Measurements from ENCODE around the gene ATG5.

ATG5 gene

DNA sequence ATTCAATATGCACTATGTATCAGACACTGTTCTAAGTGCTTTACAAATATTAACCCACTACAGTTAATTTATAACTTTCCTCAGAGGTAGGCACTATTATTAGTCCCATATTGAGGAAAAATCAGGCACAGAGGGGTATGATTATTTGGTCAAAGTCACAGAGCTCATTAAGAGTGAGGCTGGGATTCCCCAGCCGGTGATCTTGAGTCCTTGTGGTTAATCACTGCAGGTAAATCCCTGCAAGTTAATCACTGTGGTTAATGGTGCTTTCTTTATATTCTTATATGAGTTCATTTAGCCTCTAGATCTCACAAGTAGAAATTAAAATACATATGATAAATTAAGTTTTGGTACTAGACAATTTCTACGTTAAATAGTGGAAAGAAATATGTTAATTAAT lies 44.2 kb upstream of the ATG5 start:
- no peak overlapping the region for H3K14ac ChIP-seq (ENCODE audit: low read length)
- no peak overlapping the region for H3K4ac ChIP-seq (ENCODE audit: low read depth, low read length)
- H3K79me2 ChIP-seq (ENCODE audit: control insufficient read depth, insufficient read depth, low read length, poor library complexity), result no peaks in the 10 kb centered on the region
- H3K4me3 ChIP-seq (ENCODE audit: low read depth, low read length), result no peak overlapping the region
- H3K9ac ChIP-seq (ENCODE audit: low read length), result no peak overlapping the region
- H2BK5ac ChIP-seq (ENCODE audit: low read depth, low read length, poor library complexity), result no peak overlapping the region
- no peaks in the 10 kb centered on the region for H3K79me1 ChIP-seq (ENCODE audit: low read length)
- H3K27me3 ChIP-seq (ENCODE audit: insufficient read depth, low read length), result no peaks in the 10 kb centered on the region
- H3K23ac ChIP-seq (ENCODE audit: low read length), result no peak overlapping the region
- no peak overlapping the region for H4K8ac ChIP-seq (ENCODE audit: low read depth, low read length)
- H3K9me3 ChIP-seq (ENCODE audit: insufficient read depth, low read depth, low read length), result no peaks in the 10 kb centered on the region
- H3K27ac ChIP-seq (ENCODE audit: low read depth, low read length), result no peak overlapping the region
- no peak overlapping the region for H2BK120ac ChIP-seq (ENCODE audit: insufficient read depth, low read length, poor library complexity)
- H3K4me2 ChIP-seq (ENCODE audit: low read length), result no peak overlapping the region
- no peak for DNase-seq
- no peak overlapping the region for H2AK5ac ChIP-seq (ENCODE audit: low read length)
- H2AFZ ChIP-seq (ENCODE audit: insufficient read depth, low read length, poor library complexity), result no peak overlapping the region
- no peaks in the 10 kb centered on the region for H3K4me1 ChIP-seq (ENCODE audit: control insufficient read depth in 1 of 2, insufficient read depth in 2 of 2, low read length in 2 of 2)
- no peak overlapping the region for H2BK12ac ChIP-seq (ENCODE audit: low read length)
- H4K12ac ChIP-seq (ENCODE audit: low read depth, low read length), result no peak overlapping the region
- no peak overlapping the region for H4K91ac ChIP-seq (ENCODE audit: low read depth, low read length)
- WGBS (ENCODE audit: extremely low coverage, insufficient coverage, insufficient read length), result no CpG with 5 or more reads among the region's 2 CpGs
- H3K18ac ChIP-seq (ENCODE audit: low read length), result no peak overlapping the region
- no peaks in the 10 kb centered on the region for H3K36me3 ChIP-seq (ENCODE audit: control insufficient read depth in 1 of 2, insufficient read depth in 2 of 2, low read length in 2 of 2)

DNA sequence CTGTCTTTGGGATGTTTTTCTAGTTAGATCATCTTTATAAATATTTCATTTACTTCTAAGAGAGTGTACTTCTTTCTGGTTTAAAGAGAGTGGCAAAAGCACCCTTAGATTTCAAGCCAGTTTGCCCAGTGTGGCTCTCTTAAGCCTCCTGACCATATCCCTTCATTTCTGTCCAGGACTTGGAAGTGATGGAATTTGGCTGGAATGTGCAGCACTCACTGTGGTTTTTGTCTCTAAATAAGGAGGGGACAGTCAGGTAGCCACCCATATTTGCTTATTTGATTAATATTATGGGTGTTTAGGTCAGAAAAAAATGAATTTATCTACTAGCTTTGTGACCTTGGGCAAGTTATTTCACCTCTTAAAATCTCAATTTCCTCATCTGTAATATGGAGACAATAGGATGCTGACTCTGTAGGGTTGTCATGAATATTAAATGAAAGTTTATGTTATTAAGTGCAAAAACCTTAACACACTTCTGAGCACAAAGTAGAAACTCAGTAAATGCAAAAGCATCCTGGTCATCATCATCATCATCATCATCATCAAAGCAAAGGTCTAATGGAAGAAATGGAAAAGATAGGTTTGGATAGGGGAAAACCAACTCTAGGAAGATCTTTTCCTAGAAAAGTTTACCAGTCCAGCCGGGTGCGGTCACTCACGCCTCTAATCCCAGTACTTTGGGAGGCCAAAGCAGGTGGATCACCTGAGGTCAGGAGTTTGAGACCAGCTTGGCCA lies 38.0 kb upstream of the ATG5 start:
- no peak overlapping the region for H2BK120ac ChIP-seq (ENCODE audit: insufficient read depth, low read length, poor library complexity)
- no peak overlapping the region for H4K12ac ChIP-seq (ENCODE audit: low read depth, low read length)
- DNase-seq, result no peak
- H2BK5ac ChIP-seq (ENCODE audit: low read depth, low read length, poor library complexity), result no peak overlapping the region
- H4K8ac ChIP-seq (ENCODE audit: low read depth, low read length), result no peak overlapping the region
- H3K4me1 ChIP-seq (ENCODE audit: control insufficient read depth in 1 of 2, insufficient read depth in 2 of 2, low read length in 2 of 2), result peaks cover 3 to 8% of the 10 kb centered on the region in 2 experiments
- no peaks in the 10 kb centered on the region for H3K9me3 ChIP-seq (ENCODE audit: insufficient read depth, low read depth, low read length)
- H2AK5ac ChIP-seq (ENCODE audit: low read length), result no peak overlapping the region
- no peak overlapping the region for H3K9ac ChIP-seq (ENCODE audit: low read length)
- H2BK12ac ChIP-seq (ENCODE audit: low read length), result no peak overlapping the region
- no peak overlapping the region for H3K23ac ChIP-seq (ENCODE audit: low read length)
- H4K91ac ChIP-seq (ENCODE audit: low read depth, low read length), result no peak overlapping the region
- H3K79me2 ChIP-seq (ENCODE audit: control insufficient read depth, insufficient read depth, low read length, poor library complexity), result no peaks in the 10 kb centered on the region
- no peak overlapping the region for H3K4me3 ChIP-seq (ENCODE audit: low read depth, low read length)
- no peaks in the 10 kb centered on the region for H3K79me1 ChIP-seq (ENCODE audit: low read length)
- no peak overlapping the region for H3K18ac ChIP-seq (ENCODE audit: low read length)
- no peak overlapping the region for H3K27ac ChIP-seq (ENCODE audit: low read depth, low read length)
- H3K27me3 ChIP-seq (ENCODE audit: insufficient read depth, low read length), result peaks cover 8% of the 10 kb centered on the region
- H3K36me3 ChIP-seq (ENCODE audit: control insufficient read depth in 1 of 2, insufficient read depth in 2 of 2, low read length in 2 of 2), result no peaks in the 10 kb centered on the region
- H2AFZ ChIP-seq (ENCODE audit: insufficient read depth, low read length, poor library complexity), result no peak overlapping the region
- no peak overlapping the region for H3K4ac ChIP-seq (ENCODE audit: low read depth, low read length)
- no peak overlapping the region for H3K4me2 ChIP-seq (ENCODE audit: low read length)
- WGBS (ENCODE audit: extremely low coverage, insufficient coverage, insufficient read length), result no CpG with 5 or more reads among the region's 3 CpGs
- no peak overlapping the region for H3K14ac ChIP-seq (ENCODE audit: low read length)

DNA sequence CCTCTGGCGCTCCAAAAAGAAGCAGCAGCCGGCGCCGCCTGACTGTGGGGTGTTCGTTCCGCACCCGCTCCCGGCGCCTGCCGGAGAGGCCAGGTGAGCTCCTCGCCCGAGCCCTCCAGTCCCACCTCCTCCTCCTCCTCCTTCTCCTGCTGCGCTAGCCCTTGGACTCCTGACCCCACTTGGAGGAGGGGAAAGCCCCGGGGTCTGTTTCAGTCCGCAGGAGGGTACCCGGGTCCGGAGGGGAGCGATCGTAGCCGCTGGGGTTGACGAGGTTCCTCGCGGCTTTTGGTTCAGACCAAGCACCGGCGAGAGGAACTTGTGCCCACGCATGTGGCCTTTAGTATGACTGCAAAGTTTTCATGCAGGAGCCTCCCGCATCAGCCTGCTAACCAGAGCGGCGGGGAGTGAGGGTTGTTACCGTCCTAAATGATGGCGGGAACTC lies 35.5 kb upstream of the ATG5 start:
- no peaks in the 10 kb centered on the region for H3K9me3 ChIP-seq (ENCODE audit: insufficient read depth, low read depth, low read length)
- no peak overlapping the region for H2AK5ac ChIP-seq (ENCODE audit: low read length)
- no peaks in the 10 kb centered on the region for H3K79me2 ChIP-seq (ENCODE audit: control insufficient read depth, insufficient read depth, low read length, poor library complexity)
- no peak overlapping the region for H3K23ac ChIP-seq (ENCODE audit: low read length)
- H2BK120ac ChIP-seq (ENCODE audit: insufficient read depth, low read length, poor library complexity), result no peak overlapping the region
- no peak overlapping the region for H2BK5ac ChIP-seq (ENCODE audit: low read depth, low read length, poor library complexity)
- H3K14ac ChIP-seq (ENCODE audit: low read length), result no peak overlapping the region
- peaks cover 8% of the 10 kb centered on the region for H3K27me3 ChIP-seq (ENCODE audit: insufficient read depth, low read length)
- peak; percentile 15 to 62 for DNase-seq
- H2AFZ ChIP-seq (ENCODE audit: insufficient read depth, low read length, poor library complexity), result peak overlapping the region; percentile 61
- H2BK12ac ChIP-seq (ENCODE audit: low read length), result no peak overlapping the region
- peak overlapping the region; percentile 72 for H3K4me3 ChIP-seq (ENCODE audit: low read depth, low read length)
- no peaks in the 10 kb centered on the region for H3K36me3 ChIP-seq (ENCODE audit: control insufficient read depth in 1 of 2, insufficient read depth in 2 of 2, low read length in 2 of 2)
- no peak overlapping the region for H3K18ac ChIP-seq (ENCODE audit: low read length)
- H3K4ac ChIP-seq (ENCODE audit: low read depth, low read length), result no peak overlapping the region
- peaks cover 3 to 8% of the 10 kb centered on the region in 2 experiments for H3K4me1 ChIP-seq (ENCODE audit: control insufficient read depth in 1 of 2, insufficient read depth in 2 of 2, low read length in 2 of 2)
- peak overlapping the region; percentile 98 for H3K4me2 ChIP-seq (ENCODE audit: low read length)
- no peak overlapping the region for H4K91ac ChIP-seq (ENCODE audit: low read depth, low read length)
- peak overlapping the region; percentile 46 for H3K9ac ChIP-seq (ENCODE audit: low read length)
- no peak overlapping the region for H4K8ac ChIP-seq (ENCODE audit: low read depth, low read length)
- WGBS (ENCODE audit: extremely low coverage, insufficient coverage, insufficient read length), result no CpG with 5 or more reads among the region's 31 CpGs
- no peaks in the 10 kb centered on the region for H3K79me1 ChIP-seq (ENCODE audit: low read length)
- H3K27ac ChIP-seq (ENCODE audit: low read depth, low read length), result no peak overlapping the region
- no peak overlapping the region for H4K12ac ChIP-seq (ENCODE audit: low read depth, low read length)

DNA sequence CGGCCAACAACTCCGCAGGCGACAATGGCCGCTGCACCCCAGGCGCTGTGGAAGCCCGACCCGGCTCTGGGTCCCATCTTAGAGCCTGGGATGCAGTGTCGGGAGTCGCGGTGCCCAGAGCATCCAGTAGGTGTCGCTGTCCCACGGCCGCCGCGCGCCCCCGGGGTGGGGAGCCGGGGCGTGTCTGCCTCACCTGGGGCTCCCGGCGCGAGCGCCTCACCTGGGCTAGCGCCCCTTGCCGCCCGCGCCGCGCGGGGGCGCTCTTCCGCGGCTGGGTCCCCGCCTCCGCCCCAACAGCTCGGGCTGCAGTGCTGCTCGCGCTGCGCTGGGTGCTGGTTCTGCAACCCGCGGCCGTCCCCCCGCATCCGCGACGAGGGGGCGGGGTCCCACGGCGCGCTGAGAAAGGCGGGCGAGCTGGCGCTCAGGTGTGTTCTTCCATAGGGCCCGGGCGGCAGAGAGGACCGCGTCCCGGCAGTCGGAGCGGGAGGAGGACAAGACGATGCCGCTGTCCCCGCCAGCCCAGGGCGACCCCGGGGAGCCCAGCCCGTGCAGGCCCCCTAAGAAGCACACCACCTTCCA lies 34.9 kb upstream of the ATG5 start, which contains the start of gene CRYBG1:
Gene CRYBG1, plus strand, starts transcription at position 308 of the 579 bp plus-strand sequence. Its CDS starts 192 bp downstream, at position 500.
- Histone ChIP-seq H3K79me2 (ENCODE audit: control insufficient read depth, insufficient read depth, low read length, poor library complexity) (no peaks in the 10 kb centered on the region), H3K4me1 (ENCODE audit: control insufficient read depth in 1 of 2, insufficient read depth in 2 of 2, low read length in 2 of 2) (peaks cover 3 to 8% of the 10 kb centered on the region in 2 experiments), H3K14ac (ENCODE audit: low read length) (no peak within 1 kb of the TSS), H3K4me2 (ENCODE audit: low read length) (peak within 1 kb of the TSS; percentile 98), H3K18ac (ENCODE audit: low read length) (no peak within 1 kb of the TSS), H3K36me3 (ENCODE audit: control insufficient read depth in 1 of 2, insufficient read depth in 2 of 2, low read length in 2 of 2) (no peaks in the 10 kb centered on the region), H3K27me3 (ENCODE audit: insufficient read depth, low read length) (peaks cover 8% of the 10 kb centered on the region), H3K9ac (ENCODE audit: low read length) (peak within 1 kb of the TSS; percentile 46), H4K12ac (ENCODE audit: low read depth, low read length) (no peak within 1 kb of the TSS), H2BK5ac (ENCODE audit: low read depth, low read length, poor library complexity) (no peak within 1 kb of the TSS), H3K9me3 (ENCODE audit: insufficient read depth, low read depth, low read length) (no peaks in the 10 kb centered on the region), H3K27ac (ENCODE audit: low read depth, low read length) (no peak within 1 kb of the TSS), H3K23ac (ENCODE audit: low read length) (no peak within 1 kb of the TSS), H4K91ac (ENCODE audit: low read depth, low read length) (no peak within 1 kb of the TSS), H2AFZ (ENCODE audit: insufficient read depth, low read length, poor library complexity) (peak within 1 kb of the TSS; percentile 62), H3K79me1 (ENCODE audit: low read length) (no peaks in the 10 kb centered on the region), H4K8ac (ENCODE audit: low read depth, low read length) (no peak within 1 kb of the TSS), H2BK120ac (ENCODE audit: insufficient read depth, low read length, poor library complexity) (no peak within 1 kb of the TSS), H3K4me3 (ENCODE audit: low read depth, low read length) (peak within 1 kb of the TSS; percentile 72), H3K4ac (ENCODE audit: low read depth, low read length) (no peak within 1 kb of the TSS), H2AK5ac (ENCODE audit: low read length) (no peak within 1 kb of the TSS), H2BK12ac (ENCODE audit: low read length) (no peak within 1 kb of the TSS)
- no CpG with 5 or more reads among the region's 66 CpGs for WGBS (ENCODE audit: extremely low coverage, insufficient coverage, insufficient read length)
- peak; percentile 50 to 71 for DNase-seq

Measured in trophoblast cell (in vitro differentiated cells and primary cell).